Measurements from ENCODE around the gene LGR5.

DNA sequence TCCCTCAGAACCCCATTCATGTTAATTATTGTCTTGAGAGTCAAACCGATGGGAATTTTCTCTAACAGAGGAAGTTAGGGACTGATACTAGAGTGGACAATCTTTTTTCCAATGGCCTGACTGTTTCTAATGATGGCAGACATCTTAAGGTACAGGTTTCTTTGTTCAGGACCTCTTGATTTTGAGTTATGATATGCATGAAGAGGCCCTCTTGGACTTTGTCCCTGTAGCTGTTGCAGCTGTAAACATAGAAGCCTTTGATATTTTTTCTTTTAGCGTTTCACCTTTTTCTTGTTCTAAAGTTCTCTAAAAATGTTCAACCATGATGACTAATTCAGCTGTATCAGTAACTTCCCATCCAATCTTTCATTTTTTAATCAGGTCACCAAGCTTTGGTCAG lies 53.0 kb downstream of the LGR5 start:
- TF ChIP-seq, protein P1, sequence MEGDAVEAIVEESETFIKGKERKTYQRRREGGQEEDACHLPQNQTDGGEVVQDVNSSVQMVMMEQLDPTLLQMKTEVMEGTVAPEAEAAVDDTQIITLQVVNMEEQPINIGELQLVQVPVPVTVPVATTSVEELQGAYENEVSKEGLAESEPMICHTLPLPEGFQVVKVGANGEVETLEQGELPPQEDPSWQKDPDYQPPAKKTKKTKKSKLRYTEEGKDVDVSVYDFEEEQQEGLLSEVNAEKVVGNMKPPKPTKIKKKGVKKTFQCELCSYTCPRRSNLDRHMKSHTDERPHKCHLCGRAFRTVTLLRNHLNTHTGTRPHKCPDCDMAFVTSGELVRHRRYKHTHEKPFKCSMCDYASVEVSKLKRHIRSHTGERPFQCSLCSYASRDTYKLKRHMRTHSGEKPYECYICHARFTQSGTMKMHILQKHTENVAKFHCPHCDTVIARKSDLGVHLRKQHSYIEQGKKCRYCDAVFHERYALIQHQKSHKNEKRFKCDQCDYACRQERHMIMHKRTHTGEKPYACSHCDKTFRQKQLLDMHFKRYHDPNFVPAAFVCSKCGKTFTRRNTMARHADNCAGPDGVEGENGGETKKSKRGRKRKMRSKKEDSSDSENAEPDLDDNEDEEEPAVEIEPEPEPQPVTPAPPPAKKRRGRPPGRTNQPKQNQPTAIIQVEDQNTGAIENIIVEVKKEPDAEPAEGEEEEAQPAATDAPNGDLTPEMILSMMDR (conservative IDR thresholded peaks at IDR 0.05 in 1 of 2, IDR thresholded peaks at IDR 0.05 in 1 of 2; ENCODE audit: extremely low read depth in 1 of 2, insufficient read depth in 1 of 2, low read depth in 1 of 2, low read length in 2 of 2): no peak
- TF ChIP-seq EZH2 (IDR thresholded peaks at IDR 0.05; ENCODE audit: borderline replicate concordance, low read length): no peak
